ENCODE data around the gene GOLGA6D. TPM values are rescaled to one million over a fixed set of nuclear protein-coding genes. Genes with fewer than 3 reads are reported as not detected.
"Not testable (repeated sequence)": the region's sequence is repeated elsewhere in the genome, so short reads cannot be mapped to it uniquely, and the experiment has no call there.

The GOLGA6D gene
- total RNA-seq, 1 experiment from 2014 or later: not detected

GRCh38 chr15:75327491-75327890 is 44.9 kb downstream of the GOLGA6D start:
- intact Hi-C loops (cut with micrococcal nuclease): no loop called here
- no peak overlapping the region for H3K4me3 ChIP-seq (ENCODE audit: low read length)
- ChIA-PET CTCF (no interaction called here), POLR2A (ENCODE audit: unreplicated experiment) (no interaction called here)
- H3F3A ChIP-seq (ENCODE audit: low read length, unreplicated experiment): no peaks in the 10 kb centered on the region
- TF ChIP-seq CTCF (conservative IDR thresholded peaks at IDR 0.05; ENCODE audit: low read depth, low read length) (no peak), EZH2 (IDR thresholded peaks at IDR 0.05; ENCODE audit: low read length, unreplicated experiment) (no peak), EZH2phosphoT487 (IDR thresholded peaks at IDR 0.05; ENCODE audit: borderline replicate concordance, low read length) (no peak)
- H3K27ac ChIP-seq (ENCODE audit: low read length): no peak overlapping the region
- no peak for DNase-seq
- H3K9me2 ChIP-seq (replicated peaks; ENCODE audit: low read length): no peaks in the 10 kb centered on the region
- H3K4me2 ChIP-seq (ENCODE audit: low read length): no peak overlapping the region
- BruUV-seq (replicated peaks): no TSS peak
- no peak overlapping the region for H3K9ac ChIP-seq (ENCODE audit: low read length)
- no peaks in the 10 kb centered on the region for H3K27me3 ChIP-seq (ENCODE audit: low read length)
- no peaks in the 10 kb centered on the region for H3K9me3 ChIP-seq (ENCODE audit: low read length)
- no peaks in the 10 kb centered on the region for H3K79me2 ChIP-seq (ENCODE audit: low read length)
- no peak overlapping the region for H2AFZ ChIP-seq (ENCODE audit: low read length)
- H4K20me1 ChIP-seq (ENCODE audit: low read length): no peaks in the 10 kb centered on the region
- H3K36me3 ChIP-seq (ENCODE audit: low read depth, low read length): no peaks in the 10 kb centered on the region
- ATAC-seq: no peak
- H3K4me1 ChIP-seq (ENCODE audit: insufficient read depth, low read length): no peaks in the 10 kb centered on the region

GRCh38 chr15:75328493-75329314 is 46.1 kb downstream of the GOLGA6D start:
- no peak for ATAC-seq
- BruUV-seq (replicated peaks): no TSS peak
- no peak overlapping the region for H3K4me2 ChIP-seq (ENCODE audit: low read length)
- H3K27ac ChIP-seq (ENCODE audit: low read length): no peak overlapping the region
- intact Hi-C loops (cut with micrococcal nuclease): no loop called here
- POLR2A ChIA-PET (ENCODE audit: unreplicated experiment): no interaction called here
- no peaks in the 10 kb centered on the region for H3K27me3 ChIP-seq (ENCODE audit: low read length)
- no peak overlapping the region for H3K4me3 ChIP-seq (ENCODE audit: low read length)
- H3K36me3 ChIP-seq (ENCODE audit: low read depth, low read length): no peaks in the 10 kb centered on the region
- no peak overlapping the region for H2AFZ ChIP-seq (ENCODE audit: low read length)
- H3K9me2 ChIP-seq (replicated peaks; ENCODE audit: low read length): no peaks in the 10 kb centered on the region
- no peaks in the 10 kb centered on the region for H3K9me3 ChIP-seq (ENCODE audit: low read length)
- no peak for DNase-seq
- no peaks in the 10 kb centered on the region for H3F3A ChIP-seq (ENCODE audit: low read length, unreplicated experiment)
- no peak overlapping the region for H3K9ac ChIP-seq (ENCODE audit: low read length)
- no peaks in the 10 kb centered on the region for H3K79me2 ChIP-seq (ENCODE audit: low read length)
- no peaks in the 10 kb centered on the region for H4K20me1 ChIP-seq (ENCODE audit: low read length)
- no peaks in the 10 kb centered on the region for H3K4me1 ChIP-seq (ENCODE audit: insufficient read depth, low read length)
- CTCF ChIA-PET: no interaction called here
- TF ChIP-seq EZH2 (IDR thresholded peaks at IDR 0.05; ENCODE audit: low read length, unreplicated experiment) (no peak), CTCF (conservative IDR thresholded peaks at IDR 0.05; ENCODE audit: low read depth, low read length) (no peak), EZH2phosphoT487 (IDR thresholded peaks at IDR 0.05; ENCODE audit: borderline replicate concordance, low read length) (no peak)

GRCh38 chr15:75329571-75329970 is 46.9 kb downstream of the GOLGA6D start:
- Histone ChIP-seq H3K79me2 (ENCODE audit: low read length) (no peaks in the 10 kb centered on the region), H4K20me1 (ENCODE audit: low read length) (no peaks in the 10 kb centered on the region), H3K9ac (ENCODE audit: low read length) (no peak overlapping the region), H3K9me2 (replicated peaks; ENCODE audit: low read length) (no peaks in the 10 kb centered on the region), H3K4me1 (ENCODE audit: insufficient read depth, low read length) (no peaks in the 10 kb centered on the region), H3K4me2 (ENCODE audit: low read length) (no peak overlapping the region), H2AFZ (ENCODE audit: low read length) (no peak overlapping the region), H3K4me3 (ENCODE audit: low read length) (no peak overlapping the region), H3K27ac (ENCODE audit: low read length) (no peak overlapping the region), H3K9me3 (ENCODE audit: low read length) (no peaks in the 10 kb centered on the region), H3K36me3 (ENCODE audit: low read depth, low read length) (no peaks in the 10 kb centered on the region), H3K27me3 (ENCODE audit: low read length) (no peaks in the 10 kb centered on the region), H3F3A (ENCODE audit: low read length, unreplicated experiment) (no peaks in the 10 kb centered on the region)
- no TSS peak for BruUV-seq (replicated peaks)
- ChIA-PET POLR2A (ENCODE audit: unreplicated experiment) (interaction anchor here (0.5 kb wide), 1 partner anchor 248 kb away, joined by 4 read pairs; no protein-coding TSS in a partner anchor), CTCF (no interaction called here)
- TF ChIP-seq CTCF (conservative IDR thresholded peaks at IDR 0.05; ENCODE audit: low read depth, low read length) (no peak), EZH2phosphoT487 (IDR thresholded peaks at IDR 0.05; ENCODE audit: borderline replicate concordance, low read length) (no peak), EZH2 (IDR thresholded peaks at IDR 0.05; ENCODE audit: low read length, unreplicated experiment) (no peak)
- intact Hi-C loops (cut with micrococcal nuclease): no loop called here
- DNase-seq: no peak
- ATAC-seq: no peak

GRCh38 chr15:75332093-75332492 is 49.5 kb downstream of the GOLGA6D start:
- DNase-seq; H2AFZ ChIP-seq (ENCODE audit: low read length); H3K27me3 ChIP-seq (ENCODE audit: low read length); H4K20me1 ChIP-seq (ENCODE audit: low read length); H3K9me3 ChIP-seq (ENCODE audit: low read length); BruUV-seq (replicated peaks); H3K9me2 ChIP-seq (replicated peaks; ENCODE audit: low read length); intact Hi-C loops (cut with micrococcal nuclease); H3K4me2 ChIP-seq (ENCODE audit: low read length); H3K27ac ChIP-seq (ENCODE audit: low read length); POLR2A ChIA-PET (ENCODE audit: unreplicated experiment); H3K79me2 ChIP-seq (ENCODE audit: low read length); H3K9ac ChIP-seq (ENCODE audit: low read length); H3F3A ChIP-seq (ENCODE audit: low read length, unreplicated experiment); H3K4me3 ChIP-seq (ENCODE audit: low read length); CTCF ChIA-PET; ATAC-seq; H3K36me3 ChIP-seq (ENCODE audit: low read depth, low read length): not testable (repeated sequence)
- H3K4me1 ChIP-seq (ENCODE audit: insufficient read depth, low read length): peaks cover 16% of the 10 kb centered on the region

All from PC-3 (cell line).